MM.1S (cell line): ENCODE data around the gene HNRNPLL.

Experiments used
- DNase-seq: peaks from one replicate; pipeline ENCODE4 v3.0.0-alpha.2; 2015
- H2AFZ ChIP-seq: fragments of 300-600 bp; sonication (generic); 2 replicates; pipeline ENCODE4 v1.6.0; 2016; ENCODE audit warnings: antibody characterized with exemption, low read length
- H3F3A ChIP-seq: fragments of 300-600 bp; sonication (generic); 2 replicates; pipeline ENCODE4 v1.6.1; 2016; ENCODE audit warnings: mild to moderate bottlenecking, antibody characterized with exemption, low read length, moderate library complexity, mixed read lengths; ENCODE audit not compliant: insufficient read depth
- H3K27ac ChIP-seq: fragments of 300-600 bp; sonication (generic); 2 replicates; pipeline ENCODE4 v1.5.1; 2016; ENCODE audit warnings: mild to moderate bottlenecking, low read length
- H3K27me3 ChIP-seq: fragments of 300-600 bp; sonication (generic); replicated peaks from 2 replicates; pipeline ENCODE4 v1.6.0; 2016; ENCODE audit warnings: low read length; ENCODE audit not compliant: insufficient read depth
- H3K36me3 ChIP-seq: fragments of 300-600 bp; sonication (generic); replicated peaks from 2 replicates; pipeline ENCODE4 v1.6.1; 2016; ENCODE audit warnings: mild to moderate bottlenecking, low read length, mixed read lengths; ENCODE audit not compliant: insufficient read depth
- H3K4me1 ChIP-seq: fragments of 300-600 bp; sonication (generic); 2 replicates; pipeline ENCODE4 v1.6.1; 2016; ENCODE audit warnings: low read length, mixed read lengths
- H3K4me2 ChIP-seq: fragments of 300-600 bp; sonication (generic); 2 replicates; pipeline ENCODE4 v1.6.0; 2016; ENCODE audit warnings: low read depth, low read length
- H3K4me3 ChIP-seq: fragments of 300-600 bp; sonication (generic); 2 replicates; pipeline ENCODE4 v1.5.1; 2016; ENCODE audit warnings: low read length, mixed read lengths
- H3K79me2 ChIP-seq: fragments of 300-600 bp; sonication (generic); 2 replicates; pipeline ENCODE4 v1.6.1; 2016; ENCODE audit warnings: mixed run types, low read length, mixed read lengths
- H3K9ac ChIP-seq: fragments of 300-600 bp; sonication (generic); 2 replicates; pipeline ENCODE4 v1.6.1; 2016; ENCODE audit warnings: low read length, mixed read lengths
- H3K9me2 ChIP-seq: fragments of 300-600 bp; sonication (generic); replicated peaks from 2 replicates; pipeline ENCODE4 v1.6.1; 2016; ENCODE audit warnings: mild to moderate bottlenecking, low read length, mixed read lengths; ENCODE audit not compliant: insufficient read depth
- H3K9me3 ChIP-seq: fragments of 300-600 bp; sonication (generic); replicated peaks from 2 replicates; pipeline ENCODE4 v1.6.1; 2016; ENCODE audit warnings: mild to moderate bottlenecking, low read length, mixed read lengths; ENCODE audit not compliant: insufficient read depth
- H4K20me1 ChIP-seq: fragments of 300-600 bp; sonication (generic); 2 replicates; pipeline ENCODE4 v1.6.1; 2016; ENCODE audit warnings: mild to moderate bottlenecking, low read length, moderate library complexity, mixed read lengths; ENCODE audit not compliant: insufficient read depth
- EZH2 ChIP-seq: fragments of 300-600 bp; sonication (generic); optimal IDR thresholded peaks from 2 replicates; pipeline ENCODE3; 2017; ENCODE audit warnings: low read depth, mild to moderate bottlenecking, antibody characterized with exemption, low read length, mixed read lengths
- EZH2phosphoT487 ChIP-seq: fragments of 300-600 bp; sonication (generic); IDR thresholded peaks from 2 replicates; pipeline ENCODE4 v1.6.1; 2018; ENCODE audit warnings: antibody characterized with exemption, low read length
- TF ChIP-seq, protein P1 (sequence below): fragments of 300-600 bp; sonication (generic); IDR thresholded peaks from 2 replicates; pipeline ENCODE4 v1.5.1; 2016; ENCODE audit warnings: antibody characterized with exemption, low read length, mixed read lengths

HNRNPLL gene

DNA sequence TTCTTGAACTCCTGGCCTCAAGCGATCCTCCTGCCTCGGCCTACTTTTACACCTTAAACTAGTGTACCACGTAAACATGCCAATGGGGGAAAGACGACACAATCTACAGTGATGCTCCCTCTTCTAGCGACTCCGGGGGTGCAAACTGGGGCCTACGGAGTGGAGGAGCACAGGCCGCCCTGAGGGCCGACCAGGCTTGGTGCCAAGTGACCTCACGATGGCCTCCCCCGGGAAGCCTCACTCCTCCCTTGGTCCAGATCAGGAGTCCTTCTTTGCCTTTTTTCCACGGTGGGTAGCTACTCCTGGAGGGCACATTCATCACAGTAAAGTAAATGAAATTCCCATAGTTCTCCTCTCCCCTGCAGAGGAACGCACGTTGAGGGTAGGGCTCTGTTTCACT, 73.5 kb downstream of the HNRNPLL start:
- no peaks in the 10 kb centered on the region for H3K9me2 ChIP-seq
- no peaks in the 10 kb centered on the region for H3K36me3 ChIP-seq
- no peaks in the 10 kb centered on the region for H3K79me2 ChIP-seq
- peaks cover 18% of the 10 kb centered on the region for H3K4me1 ChIP-seq
- H3K4me2 ChIP-seq = no peak overlapping the region
- no peaks in the 10 kb centered on the region for H3K9me3 ChIP-seq
- peaks cover 12% of the 10 kb centered on the region; the same call in 1 of the 2 replicates for H3F3A ChIP-seq
- no peak overlapping the region for H2AFZ ChIP-seq
- no peak overlapping the region for H3K9ac ChIP-seq
- DNase-seq = no peak
- no peaks in the 10 kb centered on the region for H4K20me1 ChIP-seq
- no peak for TF ChIP-seq EZH2phosphoT487
- TF ChIP-seq EZH2 = no peak
- TF ChIP-seq, protein P1, sequence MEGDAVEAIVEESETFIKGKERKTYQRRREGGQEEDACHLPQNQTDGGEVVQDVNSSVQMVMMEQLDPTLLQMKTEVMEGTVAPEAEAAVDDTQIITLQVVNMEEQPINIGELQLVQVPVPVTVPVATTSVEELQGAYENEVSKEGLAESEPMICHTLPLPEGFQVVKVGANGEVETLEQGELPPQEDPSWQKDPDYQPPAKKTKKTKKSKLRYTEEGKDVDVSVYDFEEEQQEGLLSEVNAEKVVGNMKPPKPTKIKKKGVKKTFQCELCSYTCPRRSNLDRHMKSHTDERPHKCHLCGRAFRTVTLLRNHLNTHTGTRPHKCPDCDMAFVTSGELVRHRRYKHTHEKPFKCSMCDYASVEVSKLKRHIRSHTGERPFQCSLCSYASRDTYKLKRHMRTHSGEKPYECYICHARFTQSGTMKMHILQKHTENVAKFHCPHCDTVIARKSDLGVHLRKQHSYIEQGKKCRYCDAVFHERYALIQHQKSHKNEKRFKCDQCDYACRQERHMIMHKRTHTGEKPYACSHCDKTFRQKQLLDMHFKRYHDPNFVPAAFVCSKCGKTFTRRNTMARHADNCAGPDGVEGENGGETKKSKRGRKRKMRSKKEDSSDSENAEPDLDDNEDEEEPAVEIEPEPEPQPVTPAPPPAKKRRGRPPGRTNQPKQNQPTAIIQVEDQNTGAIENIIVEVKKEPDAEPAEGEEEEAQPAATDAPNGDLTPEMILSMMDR = no peak
- no peak overlapping the region for H3K27ac ChIP-seq
- no peaks in the 10 kb centered on the region for H3K27me3 ChIP-seq
- no peak overlapping the region for H3K4me3 ChIP-seq

DNA sequence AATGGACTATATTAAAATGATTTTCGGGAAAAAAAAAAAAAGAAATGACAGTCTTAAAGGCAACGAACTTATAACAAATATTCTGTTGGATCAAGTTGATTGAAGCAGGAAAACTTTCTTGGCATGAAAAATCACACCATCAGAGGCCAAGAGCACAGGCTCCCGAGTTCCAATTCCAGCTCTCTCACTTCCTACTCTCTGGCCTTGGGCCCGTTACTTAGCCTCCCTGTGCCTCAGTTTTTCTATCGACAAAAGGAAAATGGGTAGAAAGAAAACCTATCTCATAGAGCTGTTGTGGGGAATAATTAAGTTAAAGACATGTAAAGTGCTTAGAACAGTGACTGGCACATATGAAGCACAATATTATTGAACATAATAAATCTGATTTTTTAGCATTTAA, 74.2 kb downstream of the HNRNPLL start:
- no peaks in the 10 kb centered on the region for H3K79me2 ChIP-seq
- H3K27me3 ChIP-seq = no peaks in the 10 kb centered on the region
- H4K20me1 ChIP-seq = no peaks in the 10 kb centered on the region
- no peaks in the 10 kb centered on the region for H3K9me3 ChIP-seq
- TF ChIP-seq EZH2 (no peak), EZH2phosphoT487 (no peak)
- TF ChIP-seq, protein P1 = no peak
- H3K27ac ChIP-seq = no peak overlapping the region
- no peak overlapping the region for H3K9ac ChIP-seq
- DNase-seq = no peak
- no peaks in the 10 kb centered on the region for H3K9me2 ChIP-seq
- H3K36me3 ChIP-seq = no peaks in the 10 kb centered on the region
- peaks cover 11% of the 10 kb centered on the region; the same call in 1 of the 2 replicates for H3F3A ChIP-seq
- no peak overlapping the region for H3K4me3 ChIP-seq
- no peak overlapping the region for H2AFZ ChIP-seq
- H3K4me1 ChIP-seq = peaks cover 11% of the 10 kb centered on the region
- H3K4me2 ChIP-seq = no peak overlapping the region

- no peaks in the 10 kb centered on the region for H3K9me2 ChIP-seq
- no peak overlapping the region for H3K27ac ChIP-seq
- H3K27me3 ChIP-seq = no peaks in the 10 kb centered on the region
- H3K79me2 ChIP-seq = no peaks in the 10 kb centered on the region
- H3F3A ChIP-seq = peaks cover 9% of the 10 kb centered on the region; the same call in 1 of the 2 replicates
- no peak overlapping the region for H2AFZ ChIP-seq
- H3K36me3 ChIP-seq = no peaks in the 10 kb centered on the region
- no peaks in the 10 kb centered on the region for H3K9me3 ChIP-seq
- TF ChIP-seq EZH2 = no peak
- TF ChIP-seq, protein P1 = no peak
- H4K20me1 ChIP-seq = no peaks in the 10 kb centered on the region
- no peak overlapping the region for H3K4me2 ChIP-seq
- H3K9ac ChIP-seq = no peak overlapping the region
- no peak overlapping the region for H3K4me3 ChIP-seq
- no peak for DNase-seq
- H3K4me1 ChIP-seq = peaks cover 7% of the 10 kb centered on the region
Observed at GRCh38 chr2:38528008-38528442, 74.7 kb downstream of the HNRNPLL start.
